WTC11 (cell line): ENCODE measurements around the gene THSD4. TPM values are rescaled to one million over a fixed set of nuclear protein-coding genes. Genes with fewer than 3 reads are reported as not detected.

Experiments used
- ATAC-seq: fragments of 200-7000 bp; cut with Tn5 transposase; 2 replicates; pipeline ENCODE4 v1.10.0; 2021; ENCODE audit warnings: mild to moderate bottlenecking, moderate library complexity
- CTCF ChIA-PET: fragments of 300-600 bp; sonication (Branson Sonifier 250); formaldehyde crosslinking; loops from one replicate; lab custom pipeline; 2021; ENCODE audit warnings: antibody characterized with exemption; lab: Charles Lee
- POLR2A ChIA-PET: fragments of 350-600 bp; sonication (Branson Sonifier 250); formaldehyde crosslinking; loops from one replicate; lab custom pipeline; 2021; ENCODE audit warnings: antibody characterized with exemption; lab: Charles Lee
- DNase-seq: peaks from one replicate; pipeline ENCODE4 v3.0.0; 2021; ENCODE audit warnings: low spot score
- H3K27ac Mint-ChIP-seq: 2 replicates; pipeline ENCODE4 v1.8.0; 2021; ENCODE audit warnings: mixed read lengths
- H3K27me3 Mint-ChIP-seq: 2 replicates; pipeline ENCODE4 v1.8.0; 2021; ENCODE audit warnings: low read depth, mild to moderate bottlenecking, moderate library complexity, mixed read lengths
- H3K36me3 Mint-ChIP-seq: 2 replicates; pipeline ENCODE4 v1.8.0; 2021; ENCODE audit warnings: mixed read lengths
- H3K4me1 Mint-ChIP-seq: 2 replicates; pipeline ENCODE4 v1.8.0; 2022; ENCODE audit warnings: mixed read lengths
- H3K4me3 Mint-ChIP-seq: 2 replicates; pipeline ENCODE4 v1.8.0; 2021; ENCODE audit warnings: mild to moderate bottlenecking, moderate library complexity, mixed read lengths
- H3K9me3 Mint-ChIP-seq: 2 replicates; pipeline ENCODE4 v1.8.0; 2021; ENCODE audit warnings: mixed read lengths
- CREB1 ChIP-seq: sonication (generic); formaldehyde crosslinking; IDR thresholded peaks from 2 replicates; pipeline ENCODE4 v1.8.0; 2023; ENCODE audit warnings: mild to moderate bottlenecking, missing genetic modification reagents
- CREM ChIP-seq: sonication (generic); formaldehyde crosslinking; IDR thresholded peaks from 2 replicates; pipeline ENCODE4 v1.8.1; 2022; ENCODE audit warnings: mild to moderate bottlenecking, missing genetic modification reagents, moderate library complexity
- ELF4 ChIP-seq: sonication (generic); formaldehyde crosslinking; IDR thresholded peaks from 2 replicates; pipeline ENCODE4 v1.8.1; 2022; ENCODE audit warnings: low read depth, mild to moderate bottlenecking, moderate library complexity, missing genetic modification reagents
- HMGXB4 ChIP-seq: sonication (generic); formaldehyde crosslinking; IDR thresholded peaks from 2 replicates; pipeline ENCODE4 v1.8.1; 2023; ENCODE audit warnings: mild to moderate bottlenecking, moderate library complexity, missing genetic modification reagents
- NFATC4 ChIP-seq: fragments of 250-450 bp; sonication (Bioruptor Pico); IDR thresholded peaks from 2 replicates; pipeline ENCODE4 v1.9.0; 2021; ENCODE audit warnings: mild to moderate bottlenecking
- NR3C1 ChIP-seq: sonication (generic); formaldehyde crosslinking; conservative IDR thresholded peaks from 2 replicates; pipeline ENCODE4 v1.8.1; 2023; ENCODE audit warnings: low read depth, mild to moderate bottlenecking, missing genetic modification reagents
- PRRX2 ChIP-seq: fragments of 250-450 bp; sonication (Bioruptor Pico); IDR thresholded peaks from 2 replicates; pipeline ENCODE4 v1.8.0; 2021; ENCODE audit warnings: mild to moderate bottlenecking
- SMAD3 ChIP-seq: sonication (generic); formaldehyde crosslinking; IDR thresholded peaks from 2 replicates; pipeline ENCODE4 v1.8.0; 2022; ENCODE audit warnings: missing genetic modification reagents, mild to moderate bottlenecking, borderline replicate concordance
- SMAD4 ChIP-seq: sonication (generic); formaldehyde crosslinking; IDR thresholded peaks from 2 replicates; pipeline ENCODE4 v1.8.0; 2022; ENCODE audit warnings: mild to moderate bottlenecking, missing genetic modification reagents
- SOX15 ChIP-seq: fragments of 250-450 bp; sonication (Bioruptor Pico); IDR thresholded peaks from 2 replicates; pipeline ENCODE4 v1.9.0; 2021; ENCODE audit warnings: mild to moderate bottlenecking
- SP1 ChIP-seq: sonication (generic); formaldehyde crosslinking; conservative IDR thresholded peaks from 2 replicates; pipeline ENCODE4 v1.8.1; 2022; ENCODE audit warnings: missing genetic modification reagents
- ZNF121 ChIP-seq: sonication (generic); formaldehyde crosslinking; IDR thresholded peaks from 2 replicates; pipeline ENCODE4 v1.8.0; 2023; ENCODE audit warnings: missing genetic modification reagents
- ZNF219 ChIP-seq: sonication (generic); formaldehyde crosslinking; IDR thresholded peaks from 2 replicates; pipeline ENCODE4 v1.8.0; 2023; ENCODE audit warnings: missing genetic modification reagents, mild to moderate bottlenecking, borderline replicate concordance
- ZNF263 ChIP-seq: sonication (generic); formaldehyde crosslinking; IDR thresholded peaks from 2 replicates; pipeline ENCODE4 v1.8.1; 2022; ENCODE audit warnings: low read depth, mild to moderate bottlenecking, moderate library complexity, missing genetic modification reagents
- ZNF425 ChIP-seq: fragments of 250-450 bp; sonication (Bioruptor Pico); conservative IDR thresholded peaks from 2 replicates; pipeline ENCODE4 v1.9.0; 2021; ENCODE audit warnings: mild to moderate bottlenecking
- ZNF671 ChIP-seq: fragments of 250-450 bp; sonication (Bioruptor Pico); IDR thresholded peaks from 2 replicates; pipeline ENCODE4 v1.8.0; 2021; ENCODE audit warnings: mild to moderate bottlenecking
- total RNA-seq: library from RNA; stranded (reverse); gene quantifications from 3 replicates; pipeline ENCODE4 v1.2.3, GENCODE V29; 2021
- TF ChIP-seq, protein P1 (sequence below): sonication (generic); formaldehyde crosslinking; IDR thresholded peaks from 2 replicates; pipeline ENCODE4 v1.8.0; 2023; ENCODE audit warnings: mild to moderate bottlenecking, missing genetic modification reagents
- TF ChIP-seq, protein P2 (sequence below): fragments of 250-450 bp; sonication (Bioruptor Pico); IDR thresholded peaks from 2 replicates; pipeline ENCODE4 v1.9.0; 2021; ENCODE audit warnings: moderate library complexity, mild to moderate bottlenecking, inconsistent platforms, borderline replicate concordance
- TF ChIP-seq, protein P3 (sequence below): sonication (generic); formaldehyde crosslinking; IDR thresholded peaks from 2 replicates; pipeline ENCODE4 v1.8.1; 2023; ENCODE audit warnings: mild to moderate bottlenecking, missing genetic modification reagents
- TF ChIP-seq, protein P4 (sequence below): sonication (generic); formaldehyde crosslinking; IDR thresholded peaks from 2 replicates; pipeline ENCODE4 v1.8.0; 2023; ENCODE audit warnings: missing genetic modification reagents, mild to moderate bottlenecking, borderline replicate concordance

Gene THSD4
- total RNA-seq, 1 experiment from 2014 or later, result 7.8 TPM

DNA sequence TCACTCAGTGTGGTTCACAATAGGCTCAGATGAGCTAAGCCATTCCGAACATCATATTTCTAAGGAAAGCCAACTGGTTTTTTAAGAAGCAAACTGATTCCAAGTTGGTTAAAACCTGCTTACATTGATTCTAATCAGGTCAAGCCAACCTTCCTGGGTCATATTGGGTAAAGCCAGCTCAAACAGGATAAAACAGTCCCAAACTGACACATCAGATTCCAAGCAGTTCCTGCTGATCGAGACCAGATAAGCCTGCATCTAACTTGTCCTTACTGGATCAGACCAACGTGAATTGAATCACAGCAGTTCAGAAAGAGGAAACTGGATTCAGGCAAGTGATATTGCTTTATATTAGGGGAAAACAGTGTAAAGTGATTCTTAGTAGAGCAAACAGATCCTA, 18.6 kb upstream of the THSD4 start (continued):
- TF ChIP-seq SOX15 (CRISPR knock-in tag), result no peak
- no peak for TF ChIP-seq SMAD4 (CRISPR knock-in tag)

GRCh38 chr15:71097890-71098289, 17.4 kb upstream of the THSD4 start:
- H3K4me3 Mint-ChIP-seq, result no peak overlapping the region
- no peak for TF ChIP-seq ELF4 (CRISPR knock-in tag)
- TF ChIP-seq HMGXB4, result no peak
- TF ChIP-seq, protein P1, sequence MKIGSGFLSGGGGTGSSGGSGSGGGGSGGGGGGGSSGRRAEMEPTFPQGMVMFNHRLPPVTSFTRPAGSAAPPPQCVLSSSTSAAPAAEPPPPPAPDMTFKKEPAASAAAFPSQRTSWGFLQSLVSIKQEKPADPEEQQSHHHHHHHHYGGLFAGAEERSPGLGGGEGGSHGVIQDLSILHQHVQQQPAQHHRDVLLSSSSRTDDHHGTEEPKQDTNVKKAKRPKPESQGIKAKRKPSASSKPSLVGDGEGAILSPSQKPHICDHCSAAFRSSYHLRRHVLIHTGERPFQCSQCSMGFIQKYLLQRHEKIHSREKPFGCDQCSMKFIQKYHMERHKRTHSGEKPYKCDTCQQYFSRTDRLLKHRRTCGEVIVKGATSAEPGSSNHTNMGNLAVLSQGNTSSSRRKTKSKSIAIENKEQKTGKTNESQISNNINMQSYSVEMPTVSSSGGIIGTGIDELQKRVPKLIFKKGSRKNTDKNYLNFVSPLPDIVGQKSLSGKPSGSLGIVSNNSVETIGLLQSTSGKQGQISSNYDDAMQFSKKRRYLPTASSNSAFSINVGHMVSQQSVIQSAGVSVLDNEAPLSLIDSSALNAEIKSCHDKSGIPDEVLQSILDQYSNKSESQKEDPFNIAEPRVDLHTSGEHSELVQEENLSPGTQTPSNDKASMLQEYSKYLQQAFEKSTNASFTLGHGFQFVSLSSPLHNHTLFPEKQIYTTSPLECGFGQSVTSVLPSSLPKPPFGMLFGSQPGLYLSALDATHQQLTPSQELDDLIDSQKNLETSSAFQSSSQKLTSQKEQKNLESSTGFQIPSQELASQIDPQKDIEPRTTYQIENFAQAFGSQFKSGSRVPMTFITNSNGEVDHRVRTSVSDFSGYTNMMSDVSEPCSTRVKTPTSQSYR (CRISPR knock-in tag), result no peak
- TF ChIP-seq ZNF425 (CRISPR knock-in tag), result no peak
- no peak for TF ChIP-seq CREB1 (CRISPR knock-in tag)
- no peak for TF ChIP-seq ZNF263 (CRISPR knock-in tag)
- no peak for TF ChIP-seq PRRX2 (CRISPR knock-in tag)
- no peak for TF ChIP-seq NFATC4 (CRISPR knock-in tag)
- TF ChIP-seq, protein P2, sequence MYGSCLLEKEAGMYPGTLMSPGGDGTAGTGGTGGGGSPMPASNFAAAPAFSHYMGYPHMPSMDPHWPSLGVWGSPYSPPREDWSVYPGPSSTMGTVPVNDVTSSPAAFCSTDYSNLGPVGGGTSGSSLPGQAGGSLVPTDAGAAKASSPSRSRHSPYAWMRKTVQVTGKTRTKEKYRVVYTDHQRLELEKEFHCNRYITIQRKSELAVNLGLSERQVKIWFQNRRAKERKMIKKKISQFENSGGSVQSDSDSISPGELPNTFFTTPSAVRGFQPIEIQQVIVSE (CRISPR knock-in tag), result no peak
- no peak for TF ChIP-seq SP1 (CRISPR knock-in tag)
- no peak for TF ChIP-seq CREM (CRISPR knock-in tag)
- TF ChIP-seq ZNF671 (CRISPR knock-in tag), result no peak
- TF ChIP-seq, protein P3, sequence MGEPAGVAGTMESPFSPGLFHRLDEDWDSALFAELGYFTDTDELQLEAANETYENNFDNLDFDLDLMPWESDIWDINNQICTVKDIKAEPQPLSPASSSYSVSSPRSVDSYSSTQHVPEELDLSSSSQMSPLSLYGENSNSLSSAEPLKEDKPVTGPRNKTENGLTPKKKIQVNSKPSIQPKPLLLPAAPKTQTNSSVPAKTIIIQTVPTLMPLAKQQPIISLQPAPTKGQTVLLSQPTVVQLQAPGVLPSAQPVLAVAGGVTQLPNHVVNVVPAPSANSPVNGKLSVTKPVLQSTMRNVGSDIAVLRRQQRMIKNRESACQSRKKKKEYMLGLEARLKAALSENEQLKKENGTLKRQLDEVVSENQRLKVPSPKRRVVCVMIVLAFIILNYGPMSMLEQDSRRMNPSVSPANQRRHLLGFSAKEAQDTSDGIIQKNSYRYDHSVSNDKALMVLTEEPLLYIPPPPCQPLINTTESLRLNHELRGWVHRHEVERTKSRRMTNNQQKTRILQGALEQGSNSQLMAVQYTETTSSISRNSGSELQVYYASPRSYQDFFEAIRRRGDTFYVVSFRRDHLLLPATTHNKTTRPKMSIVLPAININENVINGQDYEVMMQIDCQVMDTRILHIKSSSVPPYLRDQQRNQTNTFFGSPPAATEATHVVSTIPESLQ, result no peak
- TF ChIP-seq SMAD3 (CRISPR knock-in tag), result no peak
- TF ChIP-seq ZNF219 (CRISPR knock-in tag), result no peak
- TF ChIP-seq NR3C1, result no peak
- no peak for TF ChIP-seq ZNF121
- TF ChIP-seq, protein P4, sequence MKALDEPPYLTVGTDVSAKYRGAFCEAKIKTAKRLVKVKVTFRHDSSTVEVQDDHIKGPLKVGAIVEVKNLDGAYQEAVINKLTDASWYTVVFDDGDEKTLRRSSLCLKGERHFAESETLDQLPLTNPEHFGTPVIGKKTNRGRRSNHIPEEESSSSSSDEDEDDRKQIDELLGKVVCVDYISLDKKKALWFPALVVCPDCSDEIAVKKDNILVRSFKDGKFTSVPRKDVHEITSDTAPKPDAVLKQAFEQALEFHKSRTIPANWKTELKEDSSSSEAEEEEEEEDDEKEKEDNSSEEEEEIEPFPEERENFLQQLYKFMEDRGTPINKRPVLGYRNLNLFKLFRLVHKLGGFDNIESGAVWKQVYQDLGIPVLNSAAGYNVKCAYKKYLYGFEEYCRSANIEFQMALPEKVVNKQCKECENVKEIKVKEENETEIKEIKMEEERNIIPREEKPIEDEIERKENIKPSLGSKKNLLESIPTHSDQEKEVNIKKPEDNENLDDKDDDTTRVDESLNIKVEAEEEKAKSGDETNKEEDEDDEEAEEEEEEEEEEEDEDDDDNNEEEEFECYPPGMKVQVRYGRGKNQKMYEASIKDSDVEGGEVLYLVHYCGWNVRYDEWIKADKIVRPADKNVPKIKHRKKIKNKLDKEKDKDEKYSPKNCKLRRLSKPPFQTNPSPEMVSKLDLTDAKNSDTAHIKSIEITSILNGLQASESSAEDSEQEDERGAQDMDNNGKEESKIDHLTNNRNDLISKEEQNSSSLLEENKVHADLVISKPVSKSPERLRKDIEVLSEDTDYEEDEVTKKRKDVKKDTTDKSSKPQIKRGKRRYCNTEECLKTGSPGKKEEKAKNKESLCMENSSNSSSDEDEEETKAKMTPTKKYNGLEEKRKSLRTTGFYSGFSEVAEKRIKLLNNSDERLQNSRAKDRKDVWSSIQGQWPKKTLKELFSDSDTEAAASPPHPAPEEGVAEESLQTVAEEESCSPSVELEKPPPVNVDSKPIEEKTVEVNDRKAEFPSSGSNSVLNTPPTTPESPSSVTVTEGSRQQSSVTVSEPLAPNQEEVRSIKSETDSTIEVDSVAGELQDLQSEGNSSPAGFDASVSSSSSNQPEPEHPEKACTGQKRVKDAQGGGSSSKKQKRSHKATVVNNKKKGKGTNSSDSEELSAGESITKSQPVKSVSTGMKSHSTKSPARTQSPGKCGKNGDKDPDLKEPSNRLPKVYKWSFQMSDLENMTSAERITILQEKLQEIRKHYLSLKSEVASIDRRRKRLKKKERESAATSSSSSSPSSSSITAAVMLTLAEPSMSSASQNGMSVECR (CRISPR knock-in tag), result no peak
- TF ChIP-seq, all 79 proteins: peak for 0
- peaks cover 19% of the 10 kb centered on the region for H3K27me3 Mint-ChIP-seq
- ATAC-seq, result no peak
- DNase-seq, result no peak
- no peaks in the 10 kb centered on the region for H3K4me1 Mint-ChIP-seq
- ChIA-PET POLR2A (interaction anchor here (0.7 kb wide), 1 partner anchor 12 kb away, joined by 9 read pairs; no protein-coding TSS in a partner anchor), CTCF (interaction anchor here (0.7 kb wide), 1 partner anchor 86 kb away, joined by 3 read pairs; no protein-coding TSS in a partner anchor)
- H3K36me3 Mint-ChIP-seq, result no peaks in the 10 kb centered on the region
- H3K9me3 Mint-ChIP-seq, result no peaks in the 10 kb centered on the region
- H3K27ac Mint-ChIP-seq, result no peak overlapping the region
